Measurements from ENCODE around the gene HOXD11.
A peak's percentile ranks its signal among the peaks of the same experiment; 100 is the strongest.

The HOXD11 gene

GRCh38 chr2:176117823-176118371, 10.8 kb downstream of the HOXD11 start:
- FAIRE-seq, result no peak
- no peak for DNase-seq (ENCODE audit: insufficient read length, low spot score)

- DNase-seq (ENCODE audit: insufficient read length, low spot score), result no peak
- FAIRE-seq, result no peak
Measured at GRCh38 chr2:176118601-176119339, 11.7 kb downstream of the HOXD11 start.

- no peak for DNase-seq (ENCODE audit: insufficient read length, low spot score)
- no peak for FAIRE-seq
Measured at GRCh38 chr2:176120364-176121189, 13.5 kb downstream of the HOXD11 start.

DNA sequence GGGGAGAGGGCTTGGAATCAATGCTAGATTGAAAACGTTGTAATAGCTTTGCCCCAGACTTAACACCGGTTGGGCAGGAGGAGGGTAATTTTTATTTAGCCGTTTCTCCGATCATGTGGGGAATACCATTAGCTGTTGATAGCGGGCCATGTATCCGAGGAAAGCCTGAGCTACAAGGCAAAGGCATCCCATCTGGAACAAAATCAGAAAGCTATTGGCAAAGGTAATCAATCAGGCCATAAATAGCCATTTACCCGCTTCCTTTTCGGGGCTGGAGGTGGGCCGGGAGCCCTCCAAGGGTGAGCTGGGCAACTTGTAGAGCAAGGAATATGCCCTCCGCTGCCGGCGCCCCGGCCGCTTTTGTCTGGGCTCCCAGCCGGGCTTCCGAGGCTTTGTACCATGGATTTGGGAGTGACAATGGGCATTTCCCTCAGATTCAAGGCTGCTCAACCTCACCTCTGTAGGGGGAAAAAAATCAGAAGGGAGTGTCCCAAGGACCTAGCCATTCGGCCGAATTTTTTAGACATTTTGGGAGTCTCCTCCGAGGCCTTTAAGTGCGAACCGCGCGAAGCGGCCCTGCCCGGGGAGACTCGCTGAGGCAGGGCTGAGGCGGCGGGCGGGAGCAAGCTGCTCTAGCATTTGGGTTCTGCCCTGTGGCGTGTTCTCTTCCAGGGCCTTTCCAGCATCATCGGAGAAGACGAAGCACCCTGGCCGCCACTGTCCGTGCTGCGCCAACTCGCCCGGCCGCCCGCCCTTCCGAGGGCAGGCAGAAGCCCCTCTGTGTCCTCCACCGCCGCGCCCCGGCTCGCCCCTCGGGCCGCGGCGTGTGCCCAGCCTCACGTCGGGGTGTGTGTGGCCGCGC, 14.3 kb downstream of the HOXD11 start:
- no peak for FAIRE-seq
- DNase-seq (ENCODE audit: insufficient read length, low spot score), result no peak

- DNase-seq (ENCODE audit: insufficient read length, low spot score) (no peak), FAIRE-seq (no peak)
Measured at GRCh38 chr2:176122052-176122682, 15.1 kb downstream of the HOXD11 start.

GRCh38 chr2:176122683-176123410, 15.8 kb downstream of the HOXD11 start, which contains the start of gene HOXD9:
Gene HOXD9, plus strand, starts transcription at chr2:176122719. Its CDS starts 50 bp downstream, at chr2:176122769.
- FAIRE-seq, result no peak
- DNase-seq (ENCODE audit: insufficient read length, low spot score), result no peak

DNA sequence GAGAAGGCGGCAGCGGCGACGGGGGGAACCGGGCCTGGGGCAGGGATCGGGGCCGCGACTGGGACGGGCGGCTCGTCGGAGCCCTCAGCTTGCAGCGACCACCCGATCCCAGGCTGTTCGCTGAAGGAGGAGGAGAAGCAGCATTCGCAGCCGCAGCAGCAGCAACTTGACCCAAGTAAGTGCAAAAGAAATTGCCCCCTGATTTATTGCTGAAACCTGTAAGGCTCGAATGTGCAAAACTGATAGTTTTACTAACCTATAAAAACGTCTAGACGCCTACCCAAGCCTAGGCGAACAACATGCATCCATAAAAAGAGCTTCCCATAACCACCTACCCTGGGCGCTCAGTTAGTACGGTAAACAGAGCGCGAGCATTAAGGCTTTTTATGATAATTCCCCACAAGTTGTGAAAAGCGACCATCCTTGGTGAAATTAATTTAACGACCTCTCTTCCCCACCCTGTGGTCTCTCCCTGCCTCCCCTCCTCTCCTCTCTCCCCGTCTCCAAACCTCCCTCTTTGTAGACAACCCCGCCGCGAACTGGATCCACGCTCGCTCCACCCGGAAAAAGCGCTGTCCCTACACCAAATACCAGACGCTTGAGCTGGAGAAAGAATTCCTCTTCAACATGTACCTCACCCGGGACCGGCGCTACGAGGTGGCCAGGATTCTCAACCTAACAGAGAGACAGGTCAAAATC, 16.5 kb downstream of the HOXD11 start:
- DNase-seq (ENCODE audit: insufficient read length, low spot score) (no peak), FAIRE-seq (no peak)

DNA sequence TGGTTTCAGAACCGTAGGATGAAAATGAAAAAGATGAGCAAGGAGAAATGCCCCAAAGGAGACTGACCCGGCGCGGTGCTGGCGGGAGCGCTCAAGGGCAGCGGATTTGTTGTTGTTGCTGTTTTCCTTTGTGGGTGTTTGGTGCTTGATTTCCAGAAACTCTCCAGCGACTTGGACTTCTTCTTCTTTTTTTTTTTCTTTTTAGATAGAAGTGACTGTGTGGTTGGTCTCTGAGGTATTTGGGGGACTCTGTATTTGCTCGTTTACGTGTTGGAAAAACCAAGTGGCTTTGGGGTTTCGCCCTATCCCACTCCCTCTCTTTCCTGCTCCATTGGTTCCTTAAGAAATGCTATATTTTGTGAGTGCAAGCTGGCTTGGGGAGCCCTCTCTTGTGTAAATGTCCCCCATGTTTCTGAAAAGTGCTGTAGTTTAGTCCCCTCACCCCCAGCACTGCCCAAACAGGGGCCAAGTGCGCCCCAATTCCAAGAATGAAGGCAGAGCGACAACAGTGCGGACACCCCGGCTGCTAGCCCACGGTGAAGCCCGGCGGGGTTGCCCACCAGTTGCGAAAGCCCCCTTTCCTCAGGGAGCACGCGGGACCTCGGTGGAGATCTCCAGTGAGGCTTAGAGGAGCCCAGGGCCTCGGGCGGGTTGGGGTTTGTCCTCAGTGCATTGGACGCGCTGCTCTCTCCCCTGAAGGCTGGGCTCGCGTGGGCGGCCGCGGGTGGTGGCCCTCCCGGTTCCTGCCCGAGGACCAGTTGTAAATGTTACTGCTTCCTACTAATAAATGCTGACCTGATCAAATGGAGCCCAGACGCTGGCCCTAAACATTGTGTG, 17.2 kb downstream of the HOXD11 start:
- DNase-seq (ENCODE audit: insufficient read length, low spot score) (no peak), FAIRE-seq (no peak)

DNA sequence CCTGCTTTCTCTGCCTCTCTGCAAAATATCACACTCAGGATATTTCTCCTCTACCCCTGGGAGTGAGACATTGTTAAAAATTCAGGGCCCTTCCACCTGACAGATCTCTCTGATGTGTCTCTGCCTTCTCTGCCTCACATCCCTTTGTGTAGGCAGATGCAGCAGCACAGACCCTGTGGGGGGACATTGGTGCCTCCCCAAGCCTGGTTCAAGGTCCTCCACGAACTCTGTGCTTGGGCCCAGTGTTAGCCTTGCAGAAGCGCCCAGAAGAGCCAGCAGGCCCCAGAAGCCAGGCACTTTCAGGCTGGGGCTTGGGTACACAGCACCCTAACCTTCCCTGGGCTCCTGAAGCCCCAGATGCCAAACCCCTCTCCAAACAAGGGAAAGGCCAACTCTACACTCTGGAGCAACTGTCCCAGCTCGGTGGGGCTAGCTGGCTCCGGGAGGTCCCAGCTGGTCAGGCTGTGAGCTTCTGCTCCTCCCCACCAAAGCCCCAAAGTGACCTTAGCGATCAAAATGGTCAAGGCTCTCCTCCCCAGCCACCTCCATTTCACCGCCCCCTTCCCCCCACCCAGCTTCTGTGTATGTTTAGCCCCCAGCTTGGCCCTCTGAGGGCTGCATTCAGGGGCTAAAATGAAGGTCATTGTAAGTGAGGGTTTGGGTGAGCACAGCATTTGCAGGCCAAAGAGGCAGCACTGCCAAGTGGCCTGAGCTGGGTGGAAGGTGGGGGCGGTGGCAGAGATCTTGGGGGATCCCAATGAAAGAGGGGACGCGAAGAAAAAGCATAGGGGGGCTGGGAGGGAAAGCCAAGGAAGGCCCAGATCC, 18.1 kb downstream of the HOXD11 start:
- no peak for FAIRE-seq
- no peak for DNase-seq (ENCODE audit: insufficient read length, low spot score)

DNA sequence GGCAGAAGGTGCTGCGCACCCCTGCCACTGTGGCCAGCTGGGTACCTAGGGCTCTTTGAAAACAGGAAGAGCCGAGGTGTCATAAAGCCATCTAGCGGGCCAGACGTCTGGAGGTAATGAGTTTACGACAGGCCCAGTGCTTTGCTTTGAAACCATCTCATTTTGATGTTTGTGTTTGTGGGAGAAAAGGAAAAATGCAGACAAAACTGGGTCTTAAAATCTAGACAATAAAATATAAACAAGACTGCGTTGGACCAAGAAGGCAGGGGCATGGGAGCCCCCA, 18.6 kb downstream of the HOXD11 start:
- no peak for DNase-seq (ENCODE audit: insufficient read length, low spot score)
- FAIRE-seq, result no peak

DNA sequence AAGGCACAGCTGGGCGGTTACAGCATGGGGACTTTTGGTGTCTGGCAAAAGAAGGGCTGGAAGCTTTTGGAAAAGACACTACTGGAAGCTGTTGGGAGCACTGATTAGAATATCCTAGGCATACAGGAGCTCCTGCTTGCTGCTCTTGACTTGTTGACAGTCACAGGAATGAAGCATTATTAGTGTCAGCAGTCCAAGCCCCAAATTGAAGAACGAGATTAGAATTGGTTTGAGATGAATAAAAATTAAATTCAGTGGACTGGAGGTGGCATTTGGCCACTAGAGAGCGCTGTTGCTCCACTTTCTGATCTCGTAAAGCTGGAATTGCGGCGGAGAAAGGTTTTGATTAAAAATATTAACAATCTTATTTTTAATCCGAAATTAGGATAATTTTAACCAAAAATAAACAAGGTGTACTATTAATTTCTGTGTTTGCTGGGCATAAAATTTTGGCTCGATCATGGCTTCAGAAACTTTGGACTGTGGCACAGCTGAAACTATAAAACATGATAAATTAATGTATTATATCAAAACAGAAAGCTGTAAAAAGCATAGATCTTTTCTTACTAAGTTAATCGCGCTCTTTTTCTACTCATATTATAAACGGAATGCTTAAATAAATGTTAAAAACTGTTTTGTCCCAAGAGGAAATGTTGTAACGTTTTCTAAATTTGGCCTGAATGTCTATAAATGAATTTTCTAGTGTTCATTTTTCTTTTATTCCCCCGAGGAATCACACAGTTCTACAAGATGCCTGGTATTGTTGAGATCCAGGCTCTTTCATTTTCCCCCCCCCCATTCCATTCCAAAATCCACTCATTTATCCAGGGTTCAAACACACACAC, 20.1 kb downstream of the HOXD11 start:
- DNase-seq (ENCODE audit: insufficient read length, low spot score) (no peak), FAIRE-seq (peak; percentile 90)

DNA sequence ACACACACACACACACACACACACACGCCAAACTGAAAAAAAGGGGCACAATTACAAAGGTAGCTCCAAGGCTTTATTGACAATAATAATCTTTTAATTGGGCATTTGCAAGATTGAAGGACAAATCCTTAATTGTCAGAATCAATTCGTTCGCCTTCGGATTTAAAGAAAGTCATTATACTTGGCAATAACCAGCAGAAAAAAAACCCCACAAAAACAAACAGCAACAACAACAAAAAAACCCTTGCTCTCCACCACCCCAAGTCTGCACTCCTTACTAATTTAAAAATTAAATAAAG, 20.6 kb downstream of the HOXD11 start:
- DNase-seq (ENCODE audit: insufficient read length, low spot score), result no peak
- no peak for FAIRE-seq

DNA sequence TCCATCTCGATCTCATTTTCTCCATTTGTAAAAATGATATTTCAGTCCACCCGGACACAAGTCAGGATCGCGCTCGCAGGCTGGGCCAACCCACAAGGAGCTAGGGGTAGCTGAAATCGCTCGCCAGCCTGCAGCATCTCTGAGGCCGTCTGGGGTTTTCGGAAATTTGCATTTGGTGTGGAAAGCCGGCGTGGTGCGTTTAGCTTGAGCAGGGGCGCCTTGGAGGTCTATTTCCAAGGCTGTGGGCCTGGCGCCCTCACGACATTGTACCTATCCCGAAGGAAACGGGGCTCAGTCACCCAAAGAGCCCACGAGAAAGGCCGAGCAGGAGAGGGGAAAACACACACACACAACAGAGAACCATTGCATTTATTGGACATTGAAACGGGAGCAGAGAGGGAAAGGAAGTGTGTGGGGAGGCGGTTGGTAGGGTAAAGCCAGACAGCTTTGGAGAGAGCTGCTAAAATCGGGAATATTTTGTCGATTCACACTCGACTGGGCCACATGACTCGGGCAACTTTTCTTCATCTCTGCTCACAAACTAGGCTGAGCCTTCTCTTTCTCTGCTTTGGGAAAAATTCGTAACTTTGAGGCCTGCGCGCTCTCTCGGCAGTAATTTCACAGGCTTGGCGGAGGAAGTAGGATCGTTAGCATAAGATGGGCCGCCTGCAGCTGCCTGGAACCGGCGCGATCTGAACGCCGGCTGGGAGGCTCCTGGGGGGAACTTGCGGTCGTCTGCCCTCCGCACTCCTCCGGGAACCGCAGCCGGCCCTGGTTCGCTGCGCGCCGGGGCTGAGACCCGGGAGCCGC, 21.3 kb downstream of the HOXD11 start:
- FAIRE-seq, result no peak
- DNase-seq (ENCODE audit: insufficient read length, low spot score), result no peak

- no peak for DNase-seq (ENCODE audit: insufficient read length, low spot score)
Measured at GRCh38 chr2:176128982-176129796, 22.1 kb downstream of the HOXD11 start, which contains the start of gene HOXD8. Gene HOXD8, plus strand, starts transcription at chr2:176129705. Its CDS starts 662 bp downstream, at chr2:176130367.

GRCh38 chr2:176129813-176130146, 22.7 kb downstream of the HOXD11 start:
- FAIRE-seq (no peak), DNase-seq (ENCODE audit: insufficient read length, low spot score) (no peak)

More at GRCh38 chr2:176128982-176129796, 22.1 kb downstream of the HOXD11 start, which contains the start of gene HOXD8:
- FAIRE-seq, result no peak

All from GM19239 (cell line).